ENCODE results near the gene LPA. TPM values are rescaled to one million over a fixed set of nuclear protein-coding genes. Genes with fewer than 3 reads are reported as not detected.

Gene LPA
- total RNA-seq, 4 donors from 2014 or later = not detected

DNA sequence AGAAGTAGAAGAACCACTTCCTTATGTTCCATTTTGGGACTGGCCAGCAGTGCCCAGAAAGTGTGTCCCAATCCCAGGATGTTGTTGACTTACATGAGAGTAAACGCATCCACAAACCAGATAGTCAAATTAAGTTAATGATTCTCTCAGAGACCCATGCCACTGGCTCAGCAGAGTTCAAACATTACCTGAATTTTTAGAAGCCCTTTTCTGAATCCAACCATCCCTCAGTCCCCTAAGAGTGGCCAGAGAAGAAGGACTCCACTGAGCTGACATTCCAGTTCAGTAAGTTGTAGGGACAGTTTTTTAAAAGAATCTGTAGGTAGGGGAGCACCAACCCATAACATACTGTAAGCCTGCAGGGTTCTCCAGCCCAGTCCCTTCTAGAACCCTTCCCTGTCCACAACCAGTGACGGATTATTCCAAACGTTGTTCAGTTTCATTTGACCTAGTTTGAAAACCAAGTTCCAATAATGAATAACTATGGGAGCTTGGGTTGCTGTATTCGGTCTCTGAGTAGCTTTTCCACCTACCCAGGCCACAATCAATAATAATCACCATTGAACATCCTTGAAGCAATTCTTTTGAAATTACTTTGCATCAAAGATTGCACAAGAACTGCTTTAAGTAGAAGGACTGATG, 153.0 kb downstream of the LPA start:
- TF ChIP-seq POLR2AphosphoS5 (IDR thresholded peaks at IDR 0.05) (no peak), EP300 (IDR thresholded peaks at IDR 0.05) (no peak), POLR2A (IDR thresholded peaks at IDR 0.05) (no peak)
- TF ChIP-seq, protein P1, sequence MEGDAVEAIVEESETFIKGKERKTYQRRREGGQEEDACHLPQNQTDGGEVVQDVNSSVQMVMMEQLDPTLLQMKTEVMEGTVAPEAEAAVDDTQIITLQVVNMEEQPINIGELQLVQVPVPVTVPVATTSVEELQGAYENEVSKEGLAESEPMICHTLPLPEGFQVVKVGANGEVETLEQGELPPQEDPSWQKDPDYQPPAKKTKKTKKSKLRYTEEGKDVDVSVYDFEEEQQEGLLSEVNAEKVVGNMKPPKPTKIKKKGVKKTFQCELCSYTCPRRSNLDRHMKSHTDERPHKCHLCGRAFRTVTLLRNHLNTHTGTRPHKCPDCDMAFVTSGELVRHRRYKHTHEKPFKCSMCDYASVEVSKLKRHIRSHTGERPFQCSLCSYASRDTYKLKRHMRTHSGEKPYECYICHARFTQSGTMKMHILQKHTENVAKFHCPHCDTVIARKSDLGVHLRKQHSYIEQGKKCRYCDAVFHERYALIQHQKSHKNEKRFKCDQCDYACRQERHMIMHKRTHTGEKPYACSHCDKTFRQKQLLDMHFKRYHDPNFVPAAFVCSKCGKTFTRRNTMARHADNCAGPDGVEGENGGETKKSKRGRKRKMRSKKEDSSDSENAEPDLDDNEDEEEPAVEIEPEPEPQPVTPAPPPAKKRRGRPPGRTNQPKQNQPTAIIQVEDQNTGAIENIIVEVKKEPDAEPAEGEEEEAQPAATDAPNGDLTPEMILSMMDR (IDR thresholded peaks at IDR 0.05) = no peak
- H3K9me3 ChIP-seq = no peaks in the 10 kb centered on the region
- H3K4me3 ChIP-seq = no peak overlapping the region
- H3K27me3 ChIP-seq = no peaks in the 10 kb centered on the region
- WGBS = 87% methylated on average over 4 of the region's 4 CpGs
- H3K4me1 ChIP-seq = no peaks in the 10 kb centered on the region
- DNase-seq (ENCODE audit: low spot score in 2 of 2) = no peak
- no peak overlapping the region for H3K27ac ChIP-seq
- H3K36me3 ChIP-seq = no peaks in the 10 kb centered on the region

DNA sequence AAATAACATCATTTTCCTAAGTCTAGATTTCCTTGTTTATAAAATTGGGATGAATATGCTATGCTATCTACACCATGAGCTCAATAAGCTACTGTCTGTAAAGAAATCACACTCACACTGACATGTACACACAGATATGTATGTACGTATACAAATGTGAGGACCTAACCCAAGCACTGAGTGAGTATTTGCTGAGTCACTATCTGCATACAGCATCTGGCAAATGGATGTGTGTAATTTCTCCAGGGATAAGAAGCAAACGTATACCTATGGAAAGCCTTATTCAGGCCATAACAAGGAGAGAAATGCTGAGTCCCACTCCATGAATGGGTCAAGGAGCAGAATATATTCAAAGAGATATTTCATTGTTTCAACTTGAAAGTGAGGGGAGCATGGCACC, 153.9 kb downstream of the LPA start:
- no peaks in the 10 kb centered on the region for H3K36me3 ChIP-seq
- WGBS = 49% methylated on average over 2 of the region's 2 CpGs
- TF ChIP-seq POLR2A (IDR thresholded peaks at IDR 0.05) = no peak
- TF ChIP-seq POLR2AphosphoS5 (IDR thresholded peaks at IDR 0.05) = no peak
- TF ChIP-seq, protein P1 (IDR thresholded peaks at IDR 0.05) = no peak
- no peak for TF ChIP-seq EP300 (IDR thresholded peaks at IDR 0.05)
- DNase-seq (ENCODE audit: low spot score in 2 of 2) = no peak
- H3K4me1 ChIP-seq = no peaks in the 10 kb centered on the region
- no peaks in the 10 kb centered on the region for H3K9me3 ChIP-seq
- H3K27me3 ChIP-seq = no peaks in the 10 kb centered on the region
- H3K27ac ChIP-seq = no peak overlapping the region
- H3K4me3 ChIP-seq = no peak overlapping the region

DNA sequence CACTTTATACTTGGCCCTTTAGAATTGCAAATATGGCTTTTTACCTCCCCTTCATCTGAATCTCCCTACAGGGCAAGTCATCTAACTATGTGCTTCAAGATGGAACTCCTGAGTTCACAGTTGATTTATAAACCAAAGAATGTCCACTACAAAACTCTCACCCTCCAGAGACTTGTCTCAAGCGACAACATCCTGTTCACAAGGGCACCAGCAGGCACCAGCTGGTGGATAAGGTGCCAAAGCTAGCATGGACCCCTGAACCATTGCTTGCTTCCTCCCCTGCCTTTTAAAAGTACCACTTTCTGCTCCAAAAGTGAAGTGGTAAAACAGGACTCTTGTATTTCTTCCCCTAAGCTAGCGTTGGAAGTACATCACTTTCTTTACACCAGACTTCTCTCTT, 154.5 kb downstream of the LPA start:
- H3K36me3 ChIP-seq = no peaks in the 10 kb centered on the region

DNA sequence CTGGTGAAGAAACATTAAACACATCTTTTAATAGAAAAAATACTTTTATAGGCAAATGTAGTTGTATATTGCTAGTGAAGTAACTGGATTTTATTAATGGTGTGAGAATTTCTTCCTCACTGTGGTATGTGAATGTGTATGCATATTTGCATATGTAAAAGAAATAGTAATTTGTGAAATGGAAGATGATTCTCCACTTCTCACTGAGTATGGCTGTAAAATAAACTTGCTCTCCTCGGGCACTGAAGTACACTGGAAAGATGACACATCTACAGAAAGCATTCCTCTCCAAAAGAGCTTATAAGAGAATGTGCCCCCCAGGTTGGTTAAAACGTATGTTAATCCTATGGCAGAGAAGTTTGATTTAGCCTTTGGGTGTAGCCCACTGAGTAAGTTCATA, 155.5 kb downstream of the LPA start:
- Histone ChIP-seq H3K9me3 (peaks cover 7% of the 10 kb centered on the region), H3K4me1 (no peaks in the 10 kb centered on the region), H3K36me3 (no peaks in the 10 kb centered on the region), H3K27me3 (no peaks in the 10 kb centered on the region), H3K4me3 (no peak overlapping the region), H3K27ac (no peak overlapping the region)
- 65% methylated on average over 2 of the region's 2 CpGs for WGBS
- no peak for TF ChIP-seq EP300 (IDR thresholded peaks at IDR 0.05)
- TF ChIP-seq POLR2AphosphoS5 (IDR thresholded peaks at IDR 0.05) = no peak
- TF ChIP-seq, protein P1 (IDR thresholded peaks at IDR 0.05) = no peak
- TF ChIP-seq POLR2A (IDR thresholded peaks at IDR 0.05) = no peak
- no peak for DNase-seq (ENCODE audit: low spot score in 2 of 2)

More for the DNA sequence above, 154.5 kb downstream of the LPA start:
- TF ChIP-seq POLR2AphosphoS5 (IDR thresholded peaks at IDR 0.05) = no peak
- no peak for TF ChIP-seq EP300 (IDR thresholded peaks at IDR 0.05)
- DNase-seq (ENCODE audit: low spot score in 2 of 2) = no peak
- Histone ChIP-seq H3K27ac (no peak overlapping the region), H3K4me3 (no peak overlapping the region), H3K27me3 (no peaks in the 10 kb centered on the region), H3K9me3 (peaks cover under 1% of the 10 kb centered on the region), H3K4me1 (no peaks in the 10 kb centered on the region)
- whole genome bisulfite sequencing = 85% methylated on average over 2 of the region's 2 CpGs

DNA sequence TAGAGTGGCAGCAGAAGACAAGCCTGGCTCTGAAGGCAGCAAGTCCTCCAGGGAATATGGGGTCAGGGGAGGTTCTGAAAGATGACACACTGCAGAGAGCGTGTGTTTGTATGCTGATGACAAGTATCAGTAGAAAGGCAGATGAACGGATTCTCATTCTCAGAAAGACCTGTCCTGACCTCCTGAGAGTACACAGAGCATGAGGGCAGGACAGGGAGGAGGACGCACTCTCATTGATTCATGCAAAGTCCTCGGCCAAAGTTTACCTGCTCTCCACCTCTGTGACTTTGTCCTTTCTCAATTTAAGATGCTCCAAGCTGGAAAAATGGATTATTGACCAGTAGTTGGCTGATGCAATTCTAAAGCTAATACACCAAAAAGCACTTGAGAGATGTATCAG, 156.7 kb downstream of the LPA start:
- H3K4me1 ChIP-seq = no peaks in the 10 kb centered on the region
- no peaks in the 10 kb centered on the region for H3K36me3 ChIP-seq
- no peak for DNase-seq (ENCODE audit: low spot score in 2 of 2)
- peaks cover 7% of the 10 kb centered on the region for H3K9me3 ChIP-seq
- H3K4me3 ChIP-seq = no peak overlapping the region
- WGBS = 77% methylated on average over 4 of the region's 4 CpGs
- no peaks in the 10 kb centered on the region for H3K27me3 ChIP-seq
- TF ChIP-seq POLR2AphosphoS5 (IDR thresholded peaks at IDR 0.05) (no peak), EP300 (IDR thresholded peaks at IDR 0.05) (no peak), POLR2A (IDR thresholded peaks at IDR 0.05) (no peak)
- TF ChIP-seq, protein P1 (IDR thresholded peaks at IDR 0.05) = no peak
- H3K27ac ChIP-seq = no peak overlapping the region

DNA sequence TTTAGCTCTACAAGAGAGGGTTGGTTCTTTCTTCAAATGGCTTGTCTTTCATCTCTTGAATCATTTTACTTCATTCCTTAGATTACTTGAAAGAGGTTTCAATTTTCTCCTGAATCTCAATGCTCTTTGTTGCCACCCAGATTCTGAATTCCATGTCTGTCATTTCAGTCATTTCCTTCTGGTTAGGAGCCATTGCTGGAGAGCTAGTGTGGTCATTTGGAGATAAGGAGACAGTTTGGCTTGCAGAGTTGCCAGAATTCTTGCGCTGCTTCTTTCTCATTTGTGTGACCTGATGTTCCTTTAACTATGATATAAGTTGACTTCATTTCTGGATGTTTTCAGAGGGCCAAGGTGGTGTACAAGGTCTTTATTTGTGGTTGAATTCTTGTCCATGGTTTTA, 158.1 kb downstream of the LPA start:
- H3K27me3 ChIP-seq = no peaks in the 10 kb centered on the region
- H3K4me1 ChIP-seq = no peaks in the 10 kb centered on the region
- 100% methylated on average over 1 of the region's 1 CpG for WGBS
- H3K36me3 ChIP-seq = no peaks in the 10 kb centered on the region
- H3K4me3 ChIP-seq = no peak overlapping the region
- peaks cover 7% of the 10 kb centered on the region for H3K9me3 ChIP-seq
- TF ChIP-seq POLR2A (IDR thresholded peaks at IDR 0.05) (no peak), EP300 (IDR thresholded peaks at IDR 0.05) (no peak), POLR2AphosphoS5 (IDR thresholded peaks at IDR 0.05) (no peak)
- TF ChIP-seq, protein P1 (IDR thresholded peaks at IDR 0.05) = no peak
- H3K27ac ChIP-seq = no peak overlapping the region
- DNase-seq (ENCODE audit: low spot score in 2 of 2) = no peak

All from suprapubic skin (tissue), 4 donors.